Endometrium (tissue), 2 donors: ENCODE data around the gene HNRNPUL1.

Experiments used
- FAIRE-seq: peaks from 2 replicates; lab custom pipeline; 2012; peaks lifted over from hg19 to GRCh38; lab: Jason Lieb, UNC
- donor health status: control.
- donor health status: control.

Gene HNRNPUL1

GRCh38 chr19:41353466-41354342, 89.5 kb downstream of the HNRNPUL1 start, which contains the start of gene TGFB1:
Gene TGFB1 (minus strand): TSS chr19:41353922. CDS start chr19:41353044, 878 bp downstream.
- FAIRE-seq = no peak

GRCh38 chr19:41354343-41354953, 90.3 kb downstream of the HNRNPUL1 start:
- no peak for FAIRE-seq

GRCh38 chr19:41355035-41355434, 90.9 kb downstream of the HNRNPUL1 start:
- no peak for FAIRE-seq

- no peak for FAIRE-seq
Measured at GRCh38 chr19:41355802-41356201, 91.6 kb downstream of the HNRNPUL1 start.

- no peak for FAIRE-seq
Measured at GRCh38 chr19:41356984-41357739, 93.0 kb downstream of the HNRNPUL1 start.
